ENCODE measurements around the gene RBMS3.
"Not testable (repeated sequence)": the region's sequence is repeated elsewhere in the genome, so short reads cannot be mapped to it uniquely, and the experiment has no call there.

RBMS3 gene

DNA sequence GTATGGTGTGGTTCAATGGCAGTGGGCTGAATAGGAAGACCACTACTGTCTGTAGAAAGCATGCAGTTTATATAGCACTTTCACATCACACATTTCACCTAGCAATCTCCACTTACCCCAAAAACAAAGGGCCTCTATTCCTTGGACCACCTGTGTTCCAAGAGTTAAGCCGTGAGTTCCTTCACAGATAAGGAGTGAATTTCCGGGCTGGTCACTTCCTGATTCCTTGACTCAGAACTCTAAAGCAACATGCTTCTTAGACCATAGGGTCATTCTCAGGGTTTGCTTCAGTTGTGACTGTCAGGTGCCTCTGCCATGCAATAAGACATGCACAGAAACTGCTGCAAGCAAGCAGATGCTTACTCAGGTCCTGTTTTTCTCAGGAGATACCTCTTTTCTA lies 737.0 kb downstream of the RBMS3 start:
- DNase-seq (ENCODE audit: low read depth in 2 of 2) = no peak

- no peak for DNase-seq (ENCODE audit: low read depth in 2 of 2)
Measured at GRCh38 chr3:30020380-30020779, 739.5 kb downstream of the RBMS3 start.

GRCh38 chr3:30024466-30024865 lies 743.6 kb downstream of the RBMS3 start:
- DNase-seq (ENCODE audit: low read depth in 2 of 2) = no peak

DNA sequence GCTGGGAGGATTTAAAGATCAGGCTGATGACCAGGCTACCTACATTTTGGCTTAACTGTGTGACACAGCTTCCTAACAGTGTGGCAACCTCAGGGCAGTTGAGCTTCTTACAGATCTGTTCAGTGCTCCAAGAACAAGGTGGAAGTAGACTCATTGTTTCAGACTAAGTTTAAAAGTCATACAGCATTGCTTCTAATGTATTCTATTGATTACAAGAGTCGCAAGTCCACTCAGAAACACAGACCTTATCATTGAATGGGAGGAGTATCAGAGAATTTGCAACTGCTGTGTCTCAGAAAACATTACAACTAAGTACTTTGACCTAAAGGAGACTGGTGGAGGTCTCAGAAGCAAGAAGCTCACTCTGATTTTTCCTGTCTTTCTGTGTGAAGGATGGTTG lies 746.0 kb downstream of the RBMS3 start:
- no peak for DNase-seq (ENCODE audit: low read depth in 2 of 2)

GRCh38 chr3:30034246-30034991 lies 753.5 kb downstream of the RBMS3 start:
- no peak for DNase-seq (ENCODE audit: low read depth in 2 of 2)

GRCh38 chr3:30035935-30036567 lies 755.2 kb downstream of the RBMS3 start:
- DNase-seq (ENCODE audit: low read depth in 2 of 2) = no peak

DNA sequence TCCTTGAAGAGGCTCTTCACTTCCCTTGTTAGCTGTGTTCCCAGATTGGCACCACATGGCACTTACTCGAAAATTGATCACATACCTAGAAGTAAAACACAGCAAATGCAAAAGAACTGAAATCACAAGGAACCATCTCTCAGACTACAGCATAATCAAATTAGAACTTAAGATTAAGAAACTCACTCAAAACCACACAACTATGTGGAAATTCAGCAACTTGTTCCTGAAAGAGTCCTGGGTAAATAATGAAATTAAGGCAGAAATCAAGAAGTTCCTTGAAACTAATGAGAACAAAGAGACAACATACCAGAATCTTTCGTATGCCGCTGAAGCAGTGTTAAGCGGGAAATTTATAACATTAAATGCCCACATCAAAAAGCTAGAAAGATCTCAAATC lies 759.3 kb downstream of the RBMS3 start:
- no peak for DNase-seq (ENCODE audit: low read depth in 2 of 2)

DNA sequence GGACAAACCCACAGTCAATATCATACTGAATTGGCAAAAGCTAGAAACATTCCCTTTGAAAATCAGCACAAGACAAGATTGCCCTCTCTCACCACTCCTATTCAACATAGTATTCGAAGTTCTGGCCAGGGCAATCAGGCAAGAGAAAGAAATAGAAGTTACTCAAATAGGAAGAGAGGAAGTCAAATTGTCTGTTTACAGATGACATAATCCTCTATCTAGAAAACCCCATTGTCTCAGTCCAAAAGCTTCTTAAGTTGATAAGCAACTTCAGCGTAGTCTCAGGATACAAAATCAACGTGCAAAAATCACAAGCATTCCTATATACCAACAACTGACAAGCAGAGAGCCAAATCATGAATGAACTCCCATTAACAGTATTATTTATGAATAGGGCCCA lies 760.6 kb downstream of the RBMS3 start:
- not testable (repeated sequence) for DNase-seq (ENCODE audit: low read depth in 2 of 2)

- peak; percentile 24 to 44 for DNase-seq (ENCODE audit: low read depth in 2 of 2)
Measured at GRCh38 chr3:30042274-30042859, 761.5 kb downstream of the RBMS3 start.

DNA sequence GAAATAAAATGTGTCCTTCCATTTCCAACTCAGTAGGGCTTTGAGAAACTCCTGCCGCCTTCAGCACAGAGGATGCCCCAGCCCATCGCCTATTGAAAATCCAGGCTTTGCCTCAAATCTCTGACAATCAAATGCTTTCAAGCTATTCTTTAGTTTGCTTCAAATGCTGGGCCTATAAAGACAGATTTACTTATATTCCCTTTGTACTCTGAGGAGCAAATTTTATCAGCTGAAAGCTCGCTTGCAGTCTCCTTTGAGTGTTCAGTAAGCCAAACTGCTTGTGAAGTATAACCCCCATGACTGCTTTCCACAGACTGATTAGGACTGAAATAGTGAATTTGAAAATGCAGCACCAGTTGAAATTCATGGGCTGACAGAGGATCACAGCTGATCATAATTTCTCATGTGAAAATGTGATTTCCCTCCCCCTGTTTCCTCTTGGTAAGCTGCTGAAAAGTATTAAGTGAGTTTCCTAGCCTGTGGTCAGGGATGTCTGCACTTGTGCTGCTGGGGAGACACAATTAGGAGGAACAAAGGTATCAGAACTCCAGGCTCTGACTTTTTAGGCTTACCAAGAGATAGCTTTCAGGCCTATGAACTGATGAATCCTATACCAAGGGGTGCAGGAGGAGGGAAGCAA lies 762.2 kb downstream of the RBMS3 start:
- no peak for DNase-seq (ENCODE audit: low read depth in 2 of 2)

- DNase-seq (ENCODE audit: low read depth in 2 of 2) = no peak
Measured at GRCh38 chr3:30044515-30044914, 763.6 kb downstream of the RBMS3 start.

- no peak for DNase-seq (ENCODE audit: low read depth in 2 of 2)
Measured at GRCh38 chr3:30048431-30048830, 767.6 kb downstream of the RBMS3 start.

DNA sequence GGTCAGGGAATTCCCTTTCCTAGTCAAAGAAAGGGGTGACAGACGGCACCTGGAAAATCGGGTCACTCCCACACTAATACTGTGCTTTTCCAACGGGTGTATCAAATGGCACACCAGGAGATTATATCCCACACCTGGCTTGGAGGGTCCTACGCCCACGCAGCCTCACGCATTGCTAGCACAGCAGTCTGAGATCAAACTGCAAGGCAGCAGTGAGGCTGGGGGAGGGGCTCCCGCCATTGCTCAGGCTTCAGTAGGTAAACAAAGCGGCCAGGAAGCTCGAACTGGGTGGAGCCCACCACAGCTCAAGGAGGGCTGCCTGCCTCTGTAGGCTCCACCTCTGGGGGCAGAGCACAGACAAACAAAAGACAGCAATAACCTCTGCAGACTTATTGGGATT lies 769.2 kb downstream of the RBMS3 start:
- not testable (repeated sequence) for DNase-seq (ENCODE audit: low read depth in 2 of 2)

GRCh38 chr3:30059240-30059639 lies 778.4 kb downstream of the RBMS3 start:
- no peak for DNase-seq (ENCODE audit: low read depth in 2 of 2)

Measured in stimulated activated CD4-positive, alpha-beta T cell treated with anti-CD3 and anti-CD28 coated beads, Interleukin-12 subunit alpha, Interleukin-12 subunit beta, amount 100 ng/mL, for 24 hours (primary cell).